Heart left ventricle (tissue), 16 donors: ENCODE results near the gene XIRP1. TPM values are rescaled to one million over a fixed set of nuclear protein-coding genes. Genes with fewer than 3 reads are reported as not detected.

Source experiments
- ATAC-seq, 4 donors: fragments of 200-7000 bp; cut with Tn5 transposase; one replicate each; pipeline ENCODE4 v1.9.1; 2020 to 2022; ENCODE audit warnings: moderate library complexity in 4 of 4, mild to moderate bottlenecking in 3 of 4, moderate number of reproducible peaks in 1 of 4
- DNase-seq, 5 donors: peaks; one replicate each; pipeline ENCODE4 v3.0.0-alpha.2; 2020
- H3K27ac ChIP-seq, 12 donors: fragments of 200-600 bp; sonication (generic) in 4 of 12; one replicate each; pipeline versions ENCODE4 v1.5.0 to v1.8.0; 2016 to 2022; ENCODE audit warnings: mild to moderate bottlenecking in 2 of 12
- H3K27me3 ChIP-seq, 9 donors: fragments of 200-600 bp; sonication (generic) in 2 of 9; one replicate each; pipeline versions ENCODE4 v1.5.1 to v1.8.0; 2016 to 2022; ENCODE audit warnings: mild to moderate bottlenecking in 3 of 9
- H3K36me3 ChIP-seq, 9 donors: fragments of 200-600 bp; sonication (generic) in 2 of 9; one replicate each; pipeline versions ENCODE4 v1.5.0 to v1.8.0; 2018 to 2022; ENCODE audit warnings: mild to moderate bottlenecking in 2 of 9
- H3K4me1 ChIP-seq, 12 donors: fragments of 200-600 bp; sonication (generic) in 4 of 12; one replicate each; pipeline versions ENCODE4 v1.5.0 to v1.8.0; 2016 to 2022; ENCODE audit warnings: mild to moderate bottlenecking in 3 of 12
- H3K4me3 ChIP-seq, 12 donors: fragments of 200-600 bp; sonication (generic) in 4 of 12; one replicate each; pipeline versions ENCODE4 v1.5.0 to v1.8.0; 2017 to 2022; ENCODE audit warnings: mild to moderate bottlenecking in 9 of 12, moderate library complexity in 4 of 12
- H3K9me3 ChIP-seq, 12 donors: fragments of 200-600 bp; sonication (generic) in 4 of 12; one replicate each; pipeline versions ENCODE4 v1.5.0 to v1.8.0; 2016 to 2022; ENCODE audit warnings: mild to moderate bottlenecking in 1 of 12
- CTCF ChIP-seq, 12 donors: fragments of 200-600 bp; sonication (generic) in 4 of 12; IDR thresholded peaks; one replicate each; pipeline versions ENCODE4 v1.5.0 to v1.8.0; 2018 to 2022; ENCODE audit warnings: antibody characterized with exemption in 12 of 12, mild to moderate bottlenecking in 5 of 12
- POLR2A ChIP-seq, 2 donors: fragments of 450-650 bp; IDR thresholded peaks; one replicate each; pipeline ENCODE4 v1.6.1; 2017; ENCODE audit warnings: antibody characterized with exemption in 2 of 2, mild to moderate bottlenecking in 2 of 2, moderate library complexity in 2 of 2
- WGBS, 4 donors: extraction: QIAGEN DNeasy Blood & Tissue Kit in 2 of 4; methylation state at CpG; one replicate each; pipeline versions ENCODE4 v1.1.5 to v1.1.7; 2013 to 2018; 5-methylcytosine and 5-hydroxymethylcytosine counted together
- intact Hi-C, 10 donors: fragments of 100-400 bp; cut with DNase I; formaldehyde crosslinking; loops; one replicate each; pipeline versions ENCODE4 v1.11.1 to v1.14.2; 2022
- polyA plus RNA-seq, 2 donors: library from polyadenylated mRNA; stranded (reverse); fragments of 200-250 nt; gene quantifications; one replicate each; pipeline ENCODE4 v1.2.3, GENCODE V29; 2013
- total RNA-seq, 9 donors: library from RNA; depleted of rRNA in 2 of 9; stranded (reverse); fragments of >200 nt in 2 of 9; fragmentation: NEBNext Ultra II Directional in 3 of 9; extraction: Animal tissue kit (Norgen Biotek cat#: 25700) in 3 of 9; gene quantifications; one replicate each; pipeline versions ENCODE4 v1.1.0 to v1.2.4, GENCODE V29; 2016 to 2023
- donor health status: ischemic (EF 13 %, LVEDD 7.1; RV severe dilation, severe dysfunction).
- donor health status: healthy with polysubstance abuse.
- donor health status: DM: no; HTN: yes; CAD: no.
- donor health status: DM: no; HTN: no; CAD: no.
- donor health status: ischemic (EF 25% LVEDD 6.9; RV normal size, moderate dysfunction).
- donor health status: ischemic (EF 25% LVEDD 5.7; RV mildly dilated, moderate dysfunction).
- donor health status: healthy.
- donor health status: DM: yes; HTN: yes; CAD: no.
- donor health status: ischemic (EF 35%, LVEDD 5.7; RV mildly dilated, moderate dysfunction).
- donor health status: nonischemic (EF 11% LVEDD 7.7; RV severe dilation, severe dysfunction).
- donor health status: DM: yes; HTN: yes; CAD: no.
- donor health status: PGD.
- donor health status: ischemic (EF 29% LVEDD 5.4; RV normal size, mild dysfunction).
- donor health status: nonischemic (EF 23%, LVEDD 6.1; RV moderate dilation, normal function).

The XIRP1 gene
- total and polyA plus RNA-seq, 11 donors, result 293 to 1,122 (median 530) TPM

GRCh38 chr3:39149059-39149455, 43.3 kb downstream of the XIRP1 start:
- Histone ChIP-seq H3K4me3 (peak overlapping the region in 3 of 12 donors; percentile 5 to 96 (median 26)), H3K36me3 (peaks cover 2 to 26% (median 24%) of the 10 kb centered on the region in 9 donors), H3K27me3 (no peaks in the 10 kb centered on the region), H3K27ac (peak overlapping the region in 10 of 12 donors; percentile 73 to 100 (median 100)), H3K4me1 (peaks cover 30 to 78% (median 69%) of the 10 kb centered on the region in 12 donors), H3K9me3 (no peaks in the 10 kb centered on the region)
- WGBS, 4 donors, result 53 to 77% (median 61%) methylated on average over 4 of the region's 4 CpGs
- ATAC-seq, result no peak
- DNase-seq, result no peak
- TF ChIP-seq POLR2A (IDR thresholded peaks at IDR 0.05), result no peak
- TF ChIP-seq CTCF (IDR thresholded peaks at IDR 0.05), result no peak
- intact Hi-C loops, result loop anchor here in 1 of 10 donors (5.0 kb wide), 1 partner anchor 42 kb away; the partner anchor contains the start of genes GORASP1 and TTC21A

- Histone ChIP-seq H3K27ac (peak overlapping the region; percentile 6 to 100 (median 82)), H3K36me3 (peaks cover 5 to 31% (median 29%) of the 10 kb centered on the region in 9 donors), H3K4me1 (peaks cover 30 to 75% (median 67%) of the 10 kb centered on the region in 12 donors), H3K27me3 (no peaks in the 10 kb centered on the region), H3K9me3 (no peaks in the 10 kb centered on the region), H3K4me3 (peak overlapping the region in 5 of 12 donors; percentile 3 to 96 (median 26))
- DNase-seq (no peak), ATAC-seq (no peak)
- intact Hi-C loops, result loop anchor here in 1 of 10 donors (5.0 kb wide), 1 partner anchor 41 kb away; the partner anchor contains the start of genes GORASP1 and TTC21A
- WGBS, 4 donors, result 39 to 47% (median 44%) methylated on average over 9 of the region's 9 CpGs
- TF ChIP-seq POLR2A (IDR thresholded peaks at IDR 0.05) (no peak), CTCF (IDR thresholded peaks at IDR 0.05) (no peak)
Measured at GRCh38 chr3:39148435-39149058, 43.8 kb downstream of the XIRP1 start.

GRCh38 chr3:39147711-39148434, 44.5 kb downstream of the XIRP1 start:
- peak in 4 of 5 donors; percentile 52 to 66 (median 63) for DNase-seq
- Histone ChIP-seq H3K4me1 (peaks cover 30 to 82% (median 67%) of the 10 kb centered on the region in 12 donors), H3K27me3 (no peaks in the 10 kb centered on the region), H3K36me3 (peaks cover 12 to 38% (median 36%) of the 10 kb centered on the region in 9 donors), H3K9me3 (no peaks in the 10 kb centered on the region), H3K4me3 (peak overlapping the region in 9 of 12 donors; percentile 1 to 96 (median 22)), H3K27ac (peak overlapping the region; percentile 6 to 100 (median 82))
- TF ChIP-seq CTCF (IDR thresholded peaks at IDR 0.05) (no peak), POLR2A (IDR thresholded peaks at IDR 0.05) (no peak)
- WGBS, 4 donors, result 38 to 52% (median 45%) methylated on average over 9 of the region's 9 CpGs
- ATAC-seq, result no peak
- intact Hi-C loops, result loop anchor here in 1 of 10 donors (5.0 kb wide), 1 partner anchor 41 kb away; the partner anchor contains the start of genes GORASP1 and TTC21A
